ENCODE results near the gene KIF26B.

Gene KIF26B

GRCh38 chr1:245598524-245599305 is 443.9 kb downstream of the KIF26B start:
- no peak for DNase-seq (ENCODE audit: low spot score)

GRCh38 chr1:245599371-245600174 is 444.8 kb downstream of the KIF26B start:
- no peak for DNase-seq (ENCODE audit: low spot score)

- no peak for DNase-seq (ENCODE audit: low spot score)
Observed at GRCh38 chr1:245600658-245601057, 445.9 kb downstream of the KIF26B start.

GRCh38 chr1:245603311-245603865 is 448.6 kb downstream of the KIF26B start:
- no peak for DNase-seq (ENCODE audit: low spot score)

GRCh38 chr1:245604979-245605378 is 450.2 kb downstream of the KIF26B start:
- DNase-seq (ENCODE audit: low spot score) = no peak

GRCh38 chr1:245605480-245606156 is 450.8 kb downstream of the KIF26B start:
- DNase-seq (ENCODE audit: low spot score) = no peak

- no peak for DNase-seq (ENCODE audit: low spot score)
Observed at GRCh38 chr1:245606157-245606725, 451.5 kb downstream of the KIF26B start.

GRCh38 chr1:245608271-245608670 is 453.5 kb downstream of the KIF26B start:
- DNase-seq (ENCODE audit: low spot score) = no peak

GRCh38 chr1:245609354-245610150 is 454.8 kb downstream of the KIF26B start:
- DNase-seq (ENCODE audit: low spot score) = no peak

- no peak for DNase-seq (ENCODE audit: low spot score)
Observed at GRCh38 chr1:245611251-245611650, 456.5 kb downstream of the KIF26B start.

- DNase-seq (ENCODE audit: low spot score) = no peak
Observed at GRCh38 chr1:245614476-245614875, 459.7 kb downstream of the KIF26B start.

- DNase-seq (ENCODE audit: low spot score) = no peak
Observed at GRCh38 chr1:245615001-245615400, 460.2 kb downstream of the KIF26B start.

- no peak for DNase-seq (ENCODE audit: low spot score)
Observed at GRCh38 chr1:245621589-245621988, 466.8 kb downstream of the KIF26B start.

GRCh38 chr1:245622332-245623014 is 467.7 kb downstream of the KIF26B start:
- no peak for DNase-seq (ENCODE audit: low spot score)

- no peak for DNase-seq (ENCODE audit: low spot score)
Observed at GRCh38 chr1:245641384-245641783, 486.6 kb downstream of the KIF26B start.

GRCh38 chr1:245645406-245645805 is 490.6 kb downstream of the KIF26B start:
- DNase-seq (ENCODE audit: low spot score) = no peak

- no peak for DNase-seq (ENCODE audit: low spot score)
Observed at GRCh38 chr1:245645894-245646293, 491.1 kb downstream of the KIF26B start.

- DNase-seq (ENCODE audit: low spot score) = no peak
Observed at GRCh38 chr1:245648749-245649522, 494.2 kb downstream of the KIF26B start.

GRCh38 chr1:245649666-245650065 is 494.9 kb downstream of the KIF26B start:
- DNase-seq (ENCODE audit: low spot score) = no peak

GRCh38 chr1:245650441-245650960 is 495.7 kb downstream of the KIF26B start:
- no peak for DNase-seq (ENCODE audit: low spot score)
